ENCODE measurements around the gene TBC1D5.

Gene TBC1D5

GRCh38 chr3:17122758-17123157 lies 619.7 kb downstream of the TBC1D5 start:
- no peak for DNase-seq

GRCh38 chr3:17121336-17121735 lies 621.1 kb downstream of the TBC1D5 start:
- no peak for DNase-seq

GRCh38 chr3:17120115-17120514 lies 622.3 kb downstream of the TBC1D5 start:
- DNase-seq: no peak

- DNase-seq: no peak
Observed at GRCh38 chr3:17119201-17120072, 623.0 kb downstream of the TBC1D5 start.

- no peak for DNase-seq
Observed at GRCh38 chr3:17118771-17119170, 623.7 kb downstream of the TBC1D5 start.

GRCh38 chr3:17116007-17116600 lies 626.3 kb downstream of the TBC1D5 start:
- DNase-seq: no peak

- no peak for DNase-seq
Observed at GRCh38 chr3:17115186-17115585, 627.2 kb downstream of the TBC1D5 start.

GRCh38 chr3:17111586-17111985 lies 630.8 kb downstream of the TBC1D5 start:
- no peak for DNase-seq

- DNase-seq: no peak
Observed at GRCh38 chr3:17110660-17111396, 631.6 kb downstream of the TBC1D5 start.

All from NCI-H1417 treated with DMSO at 0.1 percent for 48 hours (cell line).